Psoas muscle (tissue), 8 donors: ENCODE measurements around the gene NR2E1. TPM values are rescaled to one million over a fixed set of nuclear protein-coding genes. Genes with fewer than 3 reads are reported as not detected.

ENCODE experiments used
- ATAC-seq, 4 donors: fragments of 200-7000 bp; cut with Tn5 transposase; one replicate each; pipeline ENCODE4 v1.9.1; 2020; ENCODE audit warnings: moderate library complexity in 3 of 4, mild to moderate bottlenecking in 2 of 4
- DNase-seq, 2 donors: peaks; one replicate each; pipeline ENCODE4 v3.0.0-alpha.2; 2020
- H3K27ac ChIP-seq: fragments of 200-600 bp; one replicate; pipeline ENCODE4 v1.8.0; 2022
- H3K27me3 ChIP-seq, 3 donors: fragments of 200-600 bp in 1 of 3; one replicate each; pipeline versions ENCODE4 v1.6.1 to v1.8.0; 2013 to 2022; ENCODE audit warnings: low read length in 2 of 3, mild to moderate bottlenecking in 2 of 3, moderate library complexity in 1 of 3; ENCODE audit not compliant: insufficient read depth in 3 of 3
- H3K36me3 ChIP-seq, 2 donors: fragments of 200-600 bp in 1 of 2; one replicate each; pipeline versions ENCODE4 v1.6.1 to v1.8.0; 2013 to 2022; ENCODE audit warnings: low read depth in 1 of 2, mild to moderate bottlenecking in 1 of 2, moderate library complexity in 1 of 2; ENCODE audit not compliant: insufficient read depth in 1 of 2
- H3K4me1 ChIP-seq: fragments of 200-600 bp; one replicate; pipeline ENCODE4 v1.8.0; 2022
- H3K4me3 ChIP-seq: fragments of 200-600 bp; one replicate; pipeline ENCODE4 v1.8.0; 2022; ENCODE audit warnings: mild to moderate bottlenecking
- H3K9me3 ChIP-seq: fragments of 200-600 bp; one replicate; pipeline ENCODE4 v1.8.0; 2022
- CTCF ChIP-seq: fragments of 200-600 bp; IDR thresholded peaks from one replicate; pipeline ENCODE4 v1.8.0; 2022; ENCODE audit warnings: antibody characterized with exemption
- WGBS, 3 donors: extraction: QIAGEN DNeasy Blood & Tissue Kit; methylation state at CpG; one replicate each; pipeline versions ENCODE4 v1.1.6 to v1.1.7; 2013; 5-methylcytosine and 5-hydroxymethylcytosine counted together
- intact Hi-C, 2 donors: fragments of 100-400 bp; cut with DNase I; formaldehyde crosslinking; loops; one replicate each; pipeline versions ENCODE4 v1.11.0 to v1.14.2; 2022
- polyA plus RNA-seq, 3 donors: library from polyadenylated mRNA; stranded (reverse); fragments of 200-250 nt; gene quantifications; one replicate each; pipeline ENCODE4 v1.2.3, GENCODE V29; 2013
- total RNA-seq, 4 donors: library from RNA; stranded (reverse); fragmentation: NEBNext Ultra II Directional in 2 of 4; extraction: Animal tissue kit (Norgen Biotek cat#: 25700) in 2 of 4; gene quantifications; one replicate each; pipeline versions ENCODE4 v1.2.1 to v1.2.4, GENCODE V29; 2021 to 2023
- donor health status: healthy with polysubstance abuse.
- donor health status: DM: no; HTN: no; CAD: no; lungs with moderate emphysema.
- donor health status: Bipolar disorder and iron deficiency.
- donor health status: healthy.
- donor health status: DM: yes; HTN: yes; CAD: no.
- donor health status: DM: no; HTN: no; CAD: no.
- donor health status: DM: no; HTN: no; CAD: no.
- donor health status: DM: yes; HTN: yes; CAD: no.

Gene NR2E1
- total and polyA plus RNA-seq, 7 donors: 0.01 TPM; not detected in 6

- no peak for DNase-seq
- no peaks in the 10 kb centered on the region for H3K9me3 ChIP-seq
- WGBS, 3 donors: 27 to 44% (median 34%) methylated on average over 10 of the region's 10 CpGs
- H3K4me1 ChIP-seq: peaks cover 12% of the 10 kb centered on the region
- peak in 1 of 4 donors; percentile 14 for ATAC-seq
- TF ChIP-seq CTCF: no peak
- no peak overlapping the region for H3K27ac ChIP-seq
- no peak overlapping the region for H3K4me3 ChIP-seq
- H3K27me3 ChIP-seq: peaks cover 8 to 99% (median 26%) of the 10 kb centered on the region in 3 donors
- no peaks in the 10 kb centered on the region for H3K36me3 ChIP-seq
- intact Hi-C loops: no loop called here
Measured at GRCh38 chr6:108156180-108156937, 9.5 kb upstream of the NR2E1 start.

GRCh38 chr6:108156938-108157233 lies 8.9 kb upstream of the NR2E1 start:
- H3K9me3 ChIP-seq: no peaks in the 10 kb centered on the region
- TF ChIP-seq CTCF: no peak
- no peak for DNase-seq
- no peaks in the 10 kb centered on the region for H3K36me3 ChIP-seq
- H3K27ac ChIP-seq: no peak overlapping the region
- H3K27me3 ChIP-seq: peaks cover 8 to 99% (median 28%) of the 10 kb centered on the region in 3 donors
- no peak overlapping the region for H3K4me3 ChIP-seq
- H3K4me1 ChIP-seq: peaks cover 12% of the 10 kb centered on the region
- 12 to 23% (median 20%) methylated on average over 8 of the region's 8 CpGs for WGBS, 3 donors
- intact Hi-C loops: no loop called here
- ATAC-seq: peak in 1 of 4 donors; percentile 48

- DNase-seq (peak in 1 of 2 donors; percentile 42), ATAC-seq (peak in 2 of 4 donors; percentile 54 to 65)
- H3K4me3 ChIP-seq: peak overlapping the region; percentile 52
- H3K9me3 ChIP-seq: no peaks in the 10 kb centered on the region
- intact Hi-C loops: no loop called here
- H3K27me3 ChIP-seq: peaks cover 8 to 100% (median 28%) of the 10 kb centered on the region in 3 donors
- H3K36me3 ChIP-seq: no peaks in the 10 kb centered on the region
- no peak for TF ChIP-seq CTCF
- 1 to 2% (median 2%) methylated on average over 56 to 60 of the region's 60 CpGs for WGBS, 3 donors
- H3K4me1 ChIP-seq: peaks cover 12% of the 10 kb centered on the region
- H3K27ac ChIP-seq: no peak overlapping the region
Measured at GRCh38 chr6:108157234-108157980, 8.4 kb upstream of the NR2E1 start.

GRCh38 chr6:108157981-108158525 lies 7.8 kb upstream of the NR2E1 start:
- no peaks in the 10 kb centered on the region for H3K9me3 ChIP-seq
- peak overlapping the region; percentile 52 for H3K4me3 ChIP-seq
- H3K27ac ChIP-seq: no peak overlapping the region
- intact Hi-C loops: no loop called here
- no peaks in the 10 kb centered on the region for H3K36me3 ChIP-seq
- ATAC-seq: peak in 1 of 4 donors; percentile 11
- 5 to 7% (median 7%) methylated on average over 29 to 38 of the region's 38 CpGs for WGBS, 3 donors
- peaks cover 8 to 100% (median 28%) of the 10 kb centered on the region in 3 donors for H3K27me3 ChIP-seq
- TF ChIP-seq CTCF: no peak
- H3K4me1 ChIP-seq: peaks cover 12% of the 10 kb centered on the region
- no peak for DNase-seq
